ENCODE results near the gene PHLDB2. TPM values are rescaled to one million over a fixed set of nuclear protein-coding genes. Genes with fewer than 3 reads are reported as not detected.

PHLDB2 gene
- total RNA-seq, 1 experiment from 2014 or later: 90.1 TPM

DNA sequence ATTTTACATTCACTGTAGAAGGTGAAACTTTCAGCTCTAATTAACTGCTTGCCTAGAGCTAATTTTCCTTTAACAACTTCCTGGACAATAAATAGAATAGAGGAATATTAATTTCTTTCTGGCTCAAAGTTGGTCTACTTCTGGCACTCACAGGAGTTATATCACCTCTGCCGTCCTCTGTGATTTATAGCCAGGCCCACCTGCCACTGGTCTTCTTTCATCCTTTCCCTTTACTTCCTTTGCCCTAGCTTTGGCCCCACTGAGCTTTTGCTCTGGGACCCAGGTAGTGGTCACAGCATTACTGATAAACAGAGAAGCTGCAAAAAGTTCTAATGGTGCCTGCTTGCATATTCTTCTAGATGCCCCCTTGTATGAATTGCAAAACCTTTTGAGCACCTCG lies 70.4 kb downstream of the PHLDB2 start:
- POLR2A ChIA-PET (ENCODE audit: unreplicated experiment): no interaction called here

DNA sequence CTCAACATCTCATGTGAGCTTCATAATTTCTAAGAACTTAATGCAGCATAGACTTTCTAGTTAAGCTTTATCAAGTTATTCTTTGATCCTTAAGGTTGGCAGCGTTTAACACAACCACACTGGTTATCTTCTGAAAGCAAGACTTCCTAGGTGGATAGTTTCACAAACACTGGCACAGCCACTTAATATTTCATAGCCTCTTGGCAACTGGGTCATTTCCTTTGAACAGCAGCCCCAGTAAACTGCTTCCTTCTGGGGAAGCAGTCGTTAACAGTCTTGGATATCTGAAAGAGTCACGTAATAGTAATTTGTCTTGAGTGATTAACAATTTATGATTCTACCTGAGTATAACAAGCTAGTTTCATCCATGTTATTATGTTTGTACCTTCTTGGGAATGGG lies 73.9 kb downstream of the PHLDB2 start:
- ATAC-seq: no peak
- CTCF ChIA-PET: interaction anchor here (0.6 kb wide), 1 partner anchor 357 kb away, joined by 3 read pairs; no protein-coding TSS in a partner anchor
- no TSS peak for BruUV-seq (replicated peaks)
- H3K4me1 ChIP-seq (ENCODE audit: insufficient read depth, low read length): peaks cover 31% of the 10 kb centered on the region
- peaks cover 57% of the 10 kb centered on the region for H3K36me3 ChIP-seq (ENCODE audit: low read depth, low read length)
- no peak for DNase-seq
- intact Hi-C loops (cut with micrococcal nuclease): no loop called here
- H3K4me3 ChIP-seq (ENCODE audit: low read length): no peak overlapping the region
- H3F3A ChIP-seq (ENCODE audit: low read length, unreplicated experiment): peaks cover 9% of the 10 kb centered on the region
- POLR2A ChIA-PET (ENCODE audit: unreplicated experiment): no interaction called here
- H3K9ac ChIP-seq (ENCODE audit: low read length): no peak overlapping the region
- H3K9me3 ChIP-seq (ENCODE audit: low read length): no peaks in the 10 kb centered on the region
- no peak for TF ChIP-seq EZH2phosphoT487 (IDR thresholded peaks at IDR 0.05; ENCODE audit: borderline replicate concordance, low read length)
- no peaks in the 10 kb centered on the region for H4K20me1 ChIP-seq (ENCODE audit: low read length)
- no peaks in the 10 kb centered on the region for H3K9me2 ChIP-seq (replicated peaks; ENCODE audit: low read length)
- H3K4me2 ChIP-seq (ENCODE audit: low read length): no peak overlapping the region
- H3K27ac ChIP-seq (ENCODE audit: low read length): no peak overlapping the region
- peaks cover 37% of the 10 kb centered on the region for H3K79me2 ChIP-seq (ENCODE audit: low read length)
- no peaks in the 10 kb centered on the region for H3K27me3 ChIP-seq (ENCODE audit: low read length)
- no peak overlapping the region for H2AFZ ChIP-seq (ENCODE audit: low read length)

More for the DNA sequence above, 70.4 kb downstream of the PHLDB2 start:
- Histone ChIP-seq H3K9me2 (replicated peaks; ENCODE audit: low read length) (no peaks in the 10 kb centered on the region), H3K4me1 (ENCODE audit: insufficient read depth, low read length) (peaks cover 24% of the 10 kb centered on the region), H3K9me3 (ENCODE audit: low read length) (no peaks in the 10 kb centered on the region), H2AFZ (ENCODE audit: low read length) (no peak overlapping the region), H3K36me3 (ENCODE audit: low read depth, low read length) (peaks cover 74% of the 10 kb centered on the region), H3K9ac (ENCODE audit: low read length) (no peak overlapping the region), H3K27ac (ENCODE audit: low read length) (no peak overlapping the region), H4K20me1 (ENCODE audit: low read length) (no peaks in the 10 kb centered on the region), H3K27me3 (ENCODE audit: low read length) (no peaks in the 10 kb centered on the region), H3K79me2 (ENCODE audit: low read length) (peaks cover 52% of the 10 kb centered on the region), H3K4me2 (ENCODE audit: low read length) (no peak overlapping the region), H3K4me3 (ENCODE audit: low read length) (no peak overlapping the region), H3F3A (ENCODE audit: low read length, unreplicated experiment) (no peaks in the 10 kb centered on the region)
- DNase-seq (no peak), ATAC-seq (no peak)
- intact Hi-C loops (cut with micrococcal nuclease): no loop called here
- CTCF ChIA-PET: no interaction called here
- no TSS peak for BruUV-seq (replicated peaks)
- TF ChIP-seq EZH2phosphoT487 (IDR thresholded peaks at IDR 0.05; ENCODE audit: borderline replicate concordance, low read length): no peak
- TF ChIP-seq, protein P1, sequence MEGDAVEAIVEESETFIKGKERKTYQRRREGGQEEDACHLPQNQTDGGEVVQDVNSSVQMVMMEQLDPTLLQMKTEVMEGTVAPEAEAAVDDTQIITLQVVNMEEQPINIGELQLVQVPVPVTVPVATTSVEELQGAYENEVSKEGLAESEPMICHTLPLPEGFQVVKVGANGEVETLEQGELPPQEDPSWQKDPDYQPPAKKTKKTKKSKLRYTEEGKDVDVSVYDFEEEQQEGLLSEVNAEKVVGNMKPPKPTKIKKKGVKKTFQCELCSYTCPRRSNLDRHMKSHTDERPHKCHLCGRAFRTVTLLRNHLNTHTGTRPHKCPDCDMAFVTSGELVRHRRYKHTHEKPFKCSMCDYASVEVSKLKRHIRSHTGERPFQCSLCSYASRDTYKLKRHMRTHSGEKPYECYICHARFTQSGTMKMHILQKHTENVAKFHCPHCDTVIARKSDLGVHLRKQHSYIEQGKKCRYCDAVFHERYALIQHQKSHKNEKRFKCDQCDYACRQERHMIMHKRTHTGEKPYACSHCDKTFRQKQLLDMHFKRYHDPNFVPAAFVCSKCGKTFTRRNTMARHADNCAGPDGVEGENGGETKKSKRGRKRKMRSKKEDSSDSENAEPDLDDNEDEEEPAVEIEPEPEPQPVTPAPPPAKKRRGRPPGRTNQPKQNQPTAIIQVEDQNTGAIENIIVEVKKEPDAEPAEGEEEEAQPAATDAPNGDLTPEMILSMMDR (conservative IDR thresholded peaks at IDR 0.05; ENCODE audit: low read depth, low read length): no peak
- no peak for TF ChIP-seq EZH2 (IDR thresholded peaks at IDR 0.05; ENCODE audit: low read length, unreplicated experiment)

DNA sequence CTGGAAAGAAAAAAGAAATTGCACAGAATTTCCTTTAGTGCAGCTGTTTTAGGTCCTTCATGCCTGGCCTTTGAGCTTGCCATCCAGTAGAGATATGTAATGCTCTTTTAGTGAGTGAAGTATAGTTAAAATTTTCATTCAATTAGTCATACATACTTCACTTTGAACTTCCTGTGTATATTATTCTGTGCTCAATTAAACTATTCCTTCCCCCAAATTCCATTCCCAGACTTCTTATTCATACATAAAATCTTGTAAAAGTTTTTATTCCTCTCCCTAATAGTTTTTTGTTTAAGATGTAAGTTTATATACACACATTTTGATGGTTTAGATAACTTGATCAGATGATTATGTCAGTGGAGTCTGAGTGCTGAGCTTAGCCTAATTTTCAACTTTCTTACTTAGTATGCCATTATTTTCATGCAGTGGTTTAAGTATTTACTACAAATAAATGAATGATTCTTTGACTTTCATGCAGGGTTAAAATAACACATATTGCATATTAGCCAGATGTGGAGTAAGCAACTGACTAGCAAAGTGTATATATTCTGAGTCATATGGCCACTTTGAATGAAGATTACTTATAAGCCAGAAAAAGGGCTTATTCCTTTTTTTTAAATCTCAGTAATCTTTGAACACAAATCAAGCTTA lies 77.3 kb downstream of the PHLDB2 start:
- H3K9me3 ChIP-seq (ENCODE audit: low read length): no peaks in the 10 kb centered on the region
- peak overlapping the region; percentile 58 for H3K9ac ChIP-seq (ENCODE audit: low read length)
- no peaks in the 10 kb centered on the region for H4K20me1 ChIP-seq (ENCODE audit: low read length)
- ATAC-seq: peak; percentile 94
- peaks cover 45% of the 10 kb centered on the region for H3K4me1 ChIP-seq (ENCODE audit: insufficient read depth, low read length)
- H3K4me2 ChIP-seq (ENCODE audit: low read length): peak overlapping the region; percentile 61
- H3F3A ChIP-seq (ENCODE audit: low read length, unreplicated experiment): peaks cover 9% of the 10 kb centered on the region
- peaks cover 62% of the 10 kb centered on the region for H3K36me3 ChIP-seq (ENCODE audit: low read depth, low read length)
- peak overlapping the region; percentile 18; the same call in 1 of the 2 replicates for H3K4me3 ChIP-seq (ENCODE audit: low read length)
- H3K9me2 ChIP-seq (replicated peaks; ENCODE audit: low read length): no peaks in the 10 kb centered on the region
- no peak overlapping the region for H2AFZ ChIP-seq (ENCODE audit: low read length)
- no peaks in the 10 kb centered on the region for H3K27me3 ChIP-seq (ENCODE audit: low read length)
- TF ChIP-seq EZH2phosphoT487 (IDR thresholded peaks at IDR 0.05; ENCODE audit: borderline replicate concordance, low read length) (no peak), EZH2 (IDR thresholded peaks at IDR 0.05; ENCODE audit: low read length, unreplicated experiment) (no peak)
- TF ChIP-seq, protein P1 (conservative IDR thresholded peaks at IDR 0.05; ENCODE audit: low read depth, low read length): no peak
- no TSS peak for BruUV-seq (replicated peaks)
- intact Hi-C loops (cut with micrococcal nuclease): loop anchor here (1.0 to 2.0 kb wide), 3 partner anchors 20 to 33 kb away; no protein-coding TSS in a partner anchor
- CTCF ChIA-PET: interaction anchor here (0.5 to 1.3 kb wide), 6 partner anchors 19 to 220 kb away, joined by 3 to 9 read pairs (median 4); no protein-coding TSS in a partner anchor
- POLR2A ChIA-PET (ENCODE audit: unreplicated experiment): interaction anchor here (0.6 to 1.1 kb wide), 2 partner anchors 76 to 197 kb away, joined by 3 to 6 read pairs; no protein-coding TSS in a partner anchor
- H3K79me2 ChIP-seq (ENCODE audit: low read length): peaks cover 18% of the 10 kb centered on the region; the same call in 1 of the 2 replicates
- DNase-seq: peak; percentile 89
- H3K27ac ChIP-seq (ENCODE audit: low read length): peak overlapping the region; percentile 89

Measured in PC-3 (cell line).